Mesenchymal stem cell (in vitro differentiated cells and primary cell): ENCODE data around the gene ABCC1.
"Not testable (repeated sequence)": the region's sequence is repeated elsewhere in the genome, so short reads cannot be mapped to it uniquely, and the experiment has no call there.

ENCODE experiments used
- DNase-seq: peaks from one replicate; pipeline ENCODE4 v3.0.0-alpha.2; 2013
- H2AFZ ChIP-seq: one replicate; pipeline ENCODE4 v1.6.1; 2013; ENCODE audit warnings: low read depth, mild to moderate bottlenecking, control low read depth, inconsistent platforms, low read length, moderate library complexity
- H2AK5ac ChIP-seq: 2 replicates; pipeline ENCODE4 v1.6.1; 2013; ENCODE audit warnings: low read length, moderate library complexity, mild to moderate bottlenecking, inconsistent platforms; ENCODE audit not compliant: severe bottlenecking
- H2BK120ac ChIP-seq: one replicate; pipeline ENCODE4 v1.6.1; 2013; ENCODE audit warnings: low read depth, mild to moderate bottlenecking, inconsistent platforms, low read length, moderate library complexity
- H2BK12ac ChIP-seq, 2 experiments: one replicate each; pipeline ENCODE4 v1.6.1; 2013; ENCODE audit warnings: inconsistent platforms in 2 of 2, low read length in 2 of 2, mild to moderate bottlenecking in 2 of 2, moderate library complexity in 2 of 2, control low read depth in 1 of 2
- H2BK15ac ChIP-seq: one replicate; pipeline ENCODE4 v1.6.1; 2013; ENCODE audit warnings: mild to moderate bottlenecking, low read depth, inconsistent platforms; ENCODE audit not compliant: poor library complexity, severe bottlenecking
- H2BK5ac ChIP-seq: 2 replicates; pipeline ENCODE4 v1.6.1; 2013; ENCODE audit warnings: low read depth, mild to moderate bottlenecking, low read length, control low read depth, inconsistent platforms; ENCODE audit not compliant: poor library complexity, severe bottlenecking
- H3K14ac ChIP-seq, 2 experiments: one replicate each; pipeline ENCODE4 v1.6.1; 2013; ENCODE audit warnings: inconsistent platforms in 2 of 2, low read length in 2 of 2, control low read depth in 1 of 2, mild to moderate bottlenecking in 1 of 2, moderate library complexity in 1 of 2
- H3K18ac ChIP-seq, 2 experiments: one replicate each; pipeline ENCODE4 v1.6.1; 2013; ENCODE audit warnings: inconsistent platforms in 2 of 2, low read length in 2 of 2, control low read depth in 1 of 2, low read depth in 1 of 2, mild to moderate bottlenecking in 1 of 2
- H3K23ac ChIP-seq, 2 experiments: one replicate each; pipeline ENCODE4 v1.6.1; 2013; ENCODE audit warnings: inconsistent platforms in 2 of 2, low read length in 2 of 2, mild to moderate bottlenecking in 2 of 2, moderate library complexity in 2 of 2, control low read depth in 1 of 2
- H3K27ac ChIP-seq: 2 replicates; pipeline ENCODE4 v1.5.1; 2013; ENCODE audit warnings: mild to moderate bottlenecking, moderate library complexity, low read length, control low read depth, inconsistent platforms; ENCODE audit not compliant: poor library complexity, severe bottlenecking
- H3K27me3 ChIP-seq, 2 experiments: 2 replicates each; pipeline versions ENCODE4 v1.6.1 to v1.7.0; 2013; ENCODE audit warnings: low read length in 2 of 2, mild to moderate bottlenecking in 2 of 2, moderate library complexity in 2 of 2, control low read depth in 1 of 2, inconsistent platforms in 1 of 2; ENCODE audit not compliant: control insufficient read depth in 1 of 2, insufficient read depth in 1 of 2
- H3K36me3 ChIP-seq, 2 experiments: 2 replicates each; pipeline versions ENCODE4 v1.6.1 to v1.7.0; 2013; ENCODE audit warnings: low read length in 2 of 2, control low read depth in 1 of 2, inconsistent platforms in 1 of 2, low read depth in 1 of 2, mild to moderate bottlenecking in 1 of 2; ENCODE audit not compliant: insufficient read depth in 2 of 2, control insufficient read depth in 1 of 2
- H3K4ac ChIP-seq, 2 experiments: one replicate each; pipeline ENCODE4 v1.6.1; 2013; ENCODE audit warnings: inconsistent platforms in 2 of 2, low read length in 2 of 2, mild to moderate bottlenecking in 2 of 2, moderate library complexity in 2 of 2, control low read depth in 1 of 2, low read depth in 1 of 2
- H3K4me1 ChIP-seq: 2 replicates; pipeline ENCODE4 v1.6.1; 2013; ENCODE audit warnings: low read depth, low read length, control low read depth; ENCODE audit not compliant: control insufficient read depth, insufficient read depth
- H3K4me2 ChIP-seq: 2 replicates; pipeline ENCODE4 v1.6.1; 2013; ENCODE audit warnings: low read length, mild to moderate bottlenecking, inconsistent platforms; ENCODE audit not compliant: poor library complexity, severe bottlenecking
- H3K4me3 ChIP-seq, 2 experiments: 2 replicates each; pipeline versions ENCODE4 v1.5.1 to v1.7.0; 2013; ENCODE audit warnings: low read length in 2 of 2, mild to moderate bottlenecking in 2 of 2, control low read depth in 1 of 2, low read depth in 1 of 2; ENCODE audit not compliant: insufficient read depth in 1 of 2
- H3K79me1 ChIP-seq: replicated peaks from 2 replicates; pipeline ENCODE4 v1.6.1; 2013; ENCODE audit warnings: mild to moderate bottlenecking, control low read depth, low read length, inconsistent platforms; ENCODE audit not compliant: poor library complexity, severe bottlenecking
- H3K9ac ChIP-seq: 2 replicates; pipeline ENCODE4 v1.7.0; 2013; ENCODE audit warnings: mild to moderate bottlenecking, low read length, moderate library complexity
- H3K9me3 ChIP-seq: 2 replicates; pipeline ENCODE4 v1.7.0; 2013; ENCODE audit warnings: mild to moderate bottlenecking, low read length; ENCODE audit not compliant: control insufficient read depth
- H4K8ac ChIP-seq: one replicate; pipeline ENCODE4 v1.6.1; 2013; ENCODE audit warnings: inconsistent platforms, mild to moderate bottlenecking, low read length, moderate library complexity
- H4K91ac ChIP-seq: one replicate; pipeline ENCODE4 v1.6.1; 2013; ENCODE audit warnings: mild to moderate bottlenecking, low read length, inconsistent platforms
- WGBS: methylation state at CpG from one replicate; pipeline ENCODE4 v1.1.7; 2013; ENCODE audit warnings: mixed read lengths; 5-methylcytosine and 5-hydroxymethylcytosine counted together

The ABCC1 gene

GRCh38 chr16:15915555-15916081 lies 33.8 kb upstream of the ABCC1 start:
- no peak overlapping the region for H3K18ac ChIP-seq
- DNase-seq = no peak
- H2BK15ac ChIP-seq = no peak overlapping the region
- H2AFZ ChIP-seq = no peak overlapping the region
- no peak overlapping the region for H3K9ac ChIP-seq
- no peak overlapping the region for H2BK12ac ChIP-seq
- no peak overlapping the region for H3K4ac ChIP-seq
- H3K4me3 ChIP-seq = no peak overlapping the region
- H3K27me3 ChIP-seq = no peaks in the 10 kb centered on the region
- no peaks in the 10 kb centered on the region for H3K9me3 ChIP-seq
- H3K4me2 ChIP-seq = no peak overlapping the region
- 91% methylated on average over 3 of the region's 5 CpGs for whole genome bisulfite sequencing
- H4K91ac ChIP-seq = no peak overlapping the region
- peaks cover 5% of the 10 kb centered on the region for H3K4me1 ChIP-seq
- H3K27ac ChIP-seq = no peak overlapping the region
- no peak overlapping the region for H2BK120ac ChIP-seq
- no peak overlapping the region for H2BK5ac ChIP-seq
- H3K14ac ChIP-seq = no peak overlapping the region
- no peak overlapping the region for H4K8ac ChIP-seq
- H3K36me3 ChIP-seq = no peaks in the 10 kb centered on the region
- no peak overlapping the region for H2AK5ac ChIP-seq
- H3K23ac ChIP-seq = no peak overlapping the region
- H3K79me1 ChIP-seq = no peaks in the 10 kb centered on the region

- H2BK12ac ChIP-seq = no peak overlapping the region
- no peak overlapping the region for H2BK15ac ChIP-seq
- H4K91ac ChIP-seq = no peak overlapping the region
- no peak overlapping the region for H3K23ac ChIP-seq
- no peaks in the 10 kb centered on the region for H3K9me3 ChIP-seq
- H2BK5ac ChIP-seq = no peak overlapping the region
- peaks cover 5% of the 10 kb centered on the region for H3K4me1 ChIP-seq
- H3K79me1 ChIP-seq = no peaks in the 10 kb centered on the region
- no peak overlapping the region for H2BK120ac ChIP-seq
- H4K8ac ChIP-seq = no peak overlapping the region
- H3K18ac ChIP-seq = no peak overlapping the region
- H3K9ac ChIP-seq = no peak overlapping the region
- no peaks in the 10 kb centered on the region for H3K27me3 ChIP-seq
- no peak overlapping the region for H3K4ac ChIP-seq
- H3K4me2 ChIP-seq = no peak overlapping the region
- no peak overlapping the region for H2AK5ac ChIP-seq
- no peak overlapping the region for H3K14ac ChIP-seq
- WGBS = 87% methylated on average over 7 of the region's 8 CpGs
- no peak overlapping the region for H3K27ac ChIP-seq
- DNase-seq = no peak
- H3K36me3 ChIP-seq = no peaks in the 10 kb centered on the region
- H2AFZ ChIP-seq = no peak overlapping the region
- no peak overlapping the region for H3K4me3 ChIP-seq
Observed at GRCh38 chr16:15916323-15916722, 33.1 kb upstream of the ABCC1 start.

GRCh38 chr16:15918314-15918713 lies 31.1 kb upstream of the ABCC1 start:
- H3K14ac ChIP-seq, H4K91ac ChIP-seq, H3K27ac ChIP-seq, H2AFZ ChIP-seq, H3K27me3 ChIP-seq, H3K4me2 ChIP-seq, H3K4ac ChIP-seq, H3K18ac ChIP-seq, H3K36me3 ChIP-seq, H3K23ac ChIP-seq, H4K8ac ChIP-seq, H2BK12ac ChIP-seq, H2BK15ac ChIP-seq, H3K9ac ChIP-seq, DNase-seq, H2BK120ac ChIP-seq, H3K9me3 ChIP-seq, H3K79me1 ChIP-seq, H2BK5ac ChIP-seq, H2AK5ac ChIP-seq, H3K4me3 ChIP-seq, H3K4me1 ChIP-seq: not testable (repeated sequence)
- 86% methylated on average over 2 of the region's 3 CpGs for WGBS

- H2BK5ac ChIP-seq = no peak overlapping the region
- H3K9me3 ChIP-seq = no peaks in the 10 kb centered on the region
- no peak overlapping the region for H2BK12ac ChIP-seq
- no peak overlapping the region for H3K18ac ChIP-seq
- no peak overlapping the region for H2BK15ac ChIP-seq
- H3K27ac ChIP-seq = no peak overlapping the region
- H2BK120ac ChIP-seq = no peak overlapping the region
- no peaks in the 10 kb centered on the region for H3K27me3 ChIP-seq
- H3K14ac ChIP-seq = no peak overlapping the region
- H3K9ac ChIP-seq = no peak overlapping the region
- H3K23ac ChIP-seq = no peak overlapping the region
- 92% methylated on average over 1 of the region's 6 CpGs for whole genome bisulfite sequencing
- no peak overlapping the region for H4K8ac ChIP-seq
- no peak overlapping the region for H3K4me2 ChIP-seq
- peaks cover 5% of the 10 kb centered on the region for H3K4me1 ChIP-seq
- no peak for DNase-seq
- no peak overlapping the region for H2AK5ac ChIP-seq
- H3K36me3 ChIP-seq = no peaks in the 10 kb centered on the region
- H3K4ac ChIP-seq = no peak overlapping the region
- no peak overlapping the region for H4K91ac ChIP-seq
- H2AFZ ChIP-seq = no peak overlapping the region
- no peaks in the 10 kb centered on the region for H3K79me1 ChIP-seq
- H3K4me3 ChIP-seq = no peak overlapping the region
Observed at GRCh38 chr16:15919331-15919730, 30.1 kb upstream of the ABCC1 start.
